ENCODE measurements around the gene GRIA4.
"Not testable (repeated sequence)": the region's sequence is repeated elsewhere in the genome, so short reads cannot be mapped to it uniquely, and the experiment has no call there.

The GRIA4 gene

GRCh38 chr11:105738986-105739795, 129.3 kb downstream of the GRIA4 start:
- Histone ChIP-seq H3K27me3 (ENCODE audit: control insufficient read depth in 2 of 2, insufficient read depth in 2 of 2, low read length in 2 of 2) (no peaks in the 10 kb centered on the region), H3K27ac (ENCODE audit: low read depth in 2 of 2, low read length in 2 of 2) (no peak overlapping the region), H3K4me1 (ENCODE audit: control insufficient read depth in 2 of 2, insufficient read depth in 2 of 2, low read length in 2 of 2) (peaks cover 0 to 2% of the 10 kb centered on the region in 2 donors), H3K9ac (ENCODE audit: low read depth in 1 of 2, low read length in 2 of 2) (no peak overlapping the region), H3K4me3 (ENCODE audit: low read length in 2 of 2) (no peak overlapping the region), H3K36me3 (ENCODE audit: control insufficient read depth in 2 of 2, insufficient read depth in 2 of 2, low read length in 2 of 2) (no peaks in the 10 kb centered on the region), H3K9me3 (ENCODE audit: control insufficient read depth in 2 of 2, low read length in 2 of 2) (no peaks in the 10 kb centered on the region)

GRCh38 chr11:105740164-105740903, 130.5 kb downstream of the GRIA4 start:
- no peak overlapping the region for H3K9ac ChIP-seq (ENCODE audit: low read depth in 1 of 2, low read length in 2 of 2)
- no peak overlapping the region for H3K27ac ChIP-seq (ENCODE audit: low read depth in 2 of 2, low read length in 2 of 2)
- H3K4me1 ChIP-seq (ENCODE audit: control insufficient read depth in 2 of 2, insufficient read depth in 2 of 2, low read length in 2 of 2), result no peaks in the 10 kb centered on the region
- no peaks in the 10 kb centered on the region for H3K27me3 ChIP-seq (ENCODE audit: control insufficient read depth in 2 of 2, insufficient read depth in 2 of 2, low read length in 2 of 2)
- H3K9me3 ChIP-seq (ENCODE audit: control insufficient read depth in 2 of 2, low read length in 2 of 2), result no peaks in the 10 kb centered on the region
- no peak overlapping the region for H3K4me3 ChIP-seq (ENCODE audit: low read length in 2 of 2)
- H3K36me3 ChIP-seq (ENCODE audit: control insufficient read depth in 2 of 2, insufficient read depth in 2 of 2, low read length in 2 of 2), result no peaks in the 10 kb centered on the region

DNA sequence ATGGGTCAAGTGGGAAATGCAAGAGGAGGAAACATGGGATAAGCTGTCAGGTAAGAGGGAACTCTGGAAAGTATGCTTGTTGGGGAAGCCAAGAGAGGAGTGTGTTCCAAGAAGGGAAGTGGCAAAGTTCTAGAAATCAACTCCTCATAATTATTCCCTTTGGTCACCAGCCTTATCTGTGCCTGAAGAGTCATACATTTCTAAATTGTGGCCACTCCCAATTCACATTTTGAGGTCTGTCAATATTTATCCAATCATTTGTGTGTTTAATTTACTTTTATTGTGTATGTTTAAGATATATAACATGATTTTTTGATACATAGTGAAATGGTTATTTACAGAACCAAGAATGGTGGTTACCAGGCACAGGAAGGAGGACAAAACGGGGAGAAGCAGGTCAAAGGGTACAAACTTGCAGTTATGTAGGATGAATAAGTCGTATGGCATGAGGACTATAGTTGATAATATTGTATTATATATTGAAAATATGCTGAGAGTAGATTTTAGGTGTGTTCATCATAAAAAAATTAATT, 131.7 kb downstream of the GRIA4 start:
- no peaks in the 10 kb centered on the region for H3K36me3 ChIP-seq (ENCODE audit: control insufficient read depth in 2 of 2, insufficient read depth in 2 of 2, low read length in 2 of 2)
- H3K27me3 ChIP-seq (ENCODE audit: control insufficient read depth in 2 of 2, insufficient read depth in 2 of 2, low read length in 2 of 2), result no peaks in the 10 kb centered on the region
- H3K9ac ChIP-seq (ENCODE audit: low read depth in 1 of 2, low read length in 2 of 2), result no peak overlapping the region
- H3K9me3 ChIP-seq (ENCODE audit: control insufficient read depth in 2 of 2, low read length in 2 of 2), result no peaks in the 10 kb centered on the region
- no peak overlapping the region for H3K4me3 ChIP-seq (ENCODE audit: low read length in 2 of 2)
- no peaks in the 10 kb centered on the region for H3K4me1 ChIP-seq (ENCODE audit: control insufficient read depth in 2 of 2, insufficient read depth in 2 of 2, low read length in 2 of 2)
- H3K27ac ChIP-seq (ENCODE audit: low read depth in 2 of 2, low read length in 2 of 2), result no peak overlapping the region

DNA sequence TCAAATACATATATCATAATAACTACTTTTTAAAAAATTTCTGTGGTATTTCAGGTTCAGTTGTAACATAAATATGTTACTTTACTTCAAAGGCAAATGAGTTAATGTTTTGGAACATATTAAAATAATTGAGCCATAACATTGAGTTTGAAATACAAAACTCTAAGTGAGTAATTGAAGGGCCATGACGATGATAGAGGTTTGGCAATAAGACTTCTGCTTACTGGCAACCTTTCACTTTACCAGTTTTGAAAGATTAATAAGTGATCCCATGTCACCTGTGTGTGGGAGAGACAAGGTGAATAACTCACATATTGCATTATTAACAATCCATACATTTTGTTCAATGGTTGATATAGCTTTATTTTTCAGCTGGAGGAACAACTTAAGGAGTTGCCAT, 144.4 kb downstream of the GRIA4 start:
- Histone ChIP-seq H3K27ac (ENCODE audit: low read depth in 2 of 2, low read length in 2 of 2) (no peak overlapping the region), H3K9ac (ENCODE audit: low read depth in 1 of 2, low read length in 2 of 2) (no peak overlapping the region), H3K9me3 (ENCODE audit: control insufficient read depth in 2 of 2, low read length in 2 of 2) (no peaks in the 10 kb centered on the region), H3K4me3 (ENCODE audit: low read length in 2 of 2) (no peak overlapping the region), H3K36me3 (ENCODE audit: control insufficient read depth in 2 of 2, insufficient read depth in 2 of 2, low read length in 2 of 2) (no peaks in the 10 kb centered on the region), H3K27me3 (ENCODE audit: control insufficient read depth in 2 of 2, insufficient read depth in 2 of 2, low read length in 2 of 2) (no peaks in the 10 kb centered on the region), H3K4me1 (ENCODE audit: control insufficient read depth in 2 of 2, insufficient read depth in 2 of 2, low read length in 2 of 2) (no peaks in the 10 kb centered on the region)

GRCh38 chr11:105754716-105755115, 144.8 kb downstream of the GRIA4 start:
- Histone ChIP-seq H3K36me3 (ENCODE audit: control insufficient read depth in 2 of 2, insufficient read depth in 2 of 2, low read length in 2 of 2) (no peaks in the 10 kb centered on the region), H3K4me1 (ENCODE audit: control insufficient read depth in 2 of 2, insufficient read depth in 2 of 2, low read length in 2 of 2) (no peaks in the 10 kb centered on the region), H3K9ac (ENCODE audit: low read depth in 1 of 2, low read length in 2 of 2) (no peak overlapping the region), H3K9me3 (ENCODE audit: control insufficient read depth in 2 of 2, low read length in 2 of 2) (no peaks in the 10 kb centered on the region), H3K27ac (ENCODE audit: low read depth in 2 of 2, low read length in 2 of 2) (no peak overlapping the region), H3K27me3 (ENCODE audit: control insufficient read depth in 2 of 2, insufficient read depth in 2 of 2, low read length in 2 of 2) (no peaks in the 10 kb centered on the region), H3K4me3 (ENCODE audit: low read length in 2 of 2) (no peak overlapping the region)

GRCh38 chr11:105757107-105757506, 147.2 kb downstream of the GRIA4 start:
- no peak overlapping the region for H3K9ac ChIP-seq (ENCODE audit: low read depth in 1 of 2, low read length in 2 of 2)
- H3K4me1 ChIP-seq (ENCODE audit: control insufficient read depth in 2 of 2, insufficient read depth in 2 of 2, low read length in 2 of 2), result no peaks in the 10 kb centered on the region
- no peaks in the 10 kb centered on the region for H3K27me3 ChIP-seq (ENCODE audit: control insufficient read depth in 2 of 2, insufficient read depth in 2 of 2, low read length in 2 of 2)
- H3K27ac ChIP-seq (ENCODE audit: low read depth in 2 of 2, low read length in 2 of 2), result no peak overlapping the region
- no peak overlapping the region for H3K4me3 ChIP-seq (ENCODE audit: low read length in 2 of 2)
- H3K9me3 ChIP-seq (ENCODE audit: control insufficient read depth in 2 of 2, low read length in 2 of 2), result no peaks in the 10 kb centered on the region
- H3K36me3 ChIP-seq (ENCODE audit: control insufficient read depth in 2 of 2, insufficient read depth in 2 of 2, low read length in 2 of 2), result no peaks in the 10 kb centered on the region

DNA sequence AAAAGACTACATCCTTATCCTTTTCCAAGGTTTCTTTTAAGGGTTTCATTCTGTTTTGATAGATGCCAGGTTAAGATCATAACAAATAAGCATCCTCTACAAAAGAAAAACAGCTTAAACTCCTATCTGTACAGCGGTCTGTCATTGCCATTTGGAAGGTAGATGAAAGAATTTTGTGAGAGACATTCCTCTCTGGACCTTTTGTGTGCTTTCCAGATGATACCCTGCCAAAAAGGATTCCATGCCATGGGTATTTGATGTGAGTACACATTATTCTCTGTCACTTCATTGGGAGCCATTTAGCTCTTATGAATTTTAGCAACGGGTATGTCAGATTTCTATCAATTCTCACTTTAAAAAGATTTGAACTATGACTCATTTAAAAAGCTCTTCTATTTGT, 153.7 kb downstream of the GRIA4 start:
- Histone ChIP-seq H3K4me1 (ENCODE audit: control insufficient read depth in 2 of 2, insufficient read depth in 2 of 2, low read length in 2 of 2) (no peaks in the 10 kb centered on the region), H3K27me3 (ENCODE audit: control insufficient read depth in 2 of 2, insufficient read depth in 2 of 2, low read length in 2 of 2) (no peaks in the 10 kb centered on the region), H3K4me3 (ENCODE audit: low read length in 2 of 2) (no peak overlapping the region), H3K9me3 (ENCODE audit: control insufficient read depth in 2 of 2, low read length in 2 of 2) (no peaks in the 10 kb centered on the region), H3K36me3 (ENCODE audit: control insufficient read depth in 2 of 2, insufficient read depth in 2 of 2, low read length in 2 of 2) (no peaks in the 10 kb centered on the region), H3K9ac (ENCODE audit: low read depth in 1 of 2, low read length in 2 of 2) (no peak overlapping the region), H3K27ac (ENCODE audit: low read depth in 2 of 2, low read length in 2 of 2) (no peak overlapping the region)

DNA sequence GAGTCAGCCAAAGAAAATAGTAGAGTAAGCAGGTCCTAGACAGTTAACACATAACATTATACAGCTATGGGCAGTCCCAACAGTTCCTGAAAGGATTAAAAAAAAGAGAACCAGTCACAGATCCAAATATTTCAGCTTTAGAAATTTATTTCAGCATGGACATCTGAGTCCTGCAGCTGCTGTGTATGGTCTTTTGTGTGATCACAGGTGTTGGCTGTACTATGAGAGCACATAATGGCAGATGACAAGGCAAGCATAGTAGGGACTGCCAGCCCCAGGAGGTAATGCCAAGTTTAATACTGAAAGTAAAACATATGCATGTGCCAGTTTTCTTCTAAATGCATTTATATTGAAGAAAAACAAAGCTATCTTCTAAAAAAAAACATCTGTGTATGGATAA, 158.1 kb downstream of the GRIA4 start:
- H3K27ac ChIP-seq (ENCODE audit: low read depth in 2 of 2, low read length in 2 of 2), result no peak overlapping the region
- H3K4me3 ChIP-seq (ENCODE audit: low read length in 2 of 2), result no peak overlapping the region

DNA sequence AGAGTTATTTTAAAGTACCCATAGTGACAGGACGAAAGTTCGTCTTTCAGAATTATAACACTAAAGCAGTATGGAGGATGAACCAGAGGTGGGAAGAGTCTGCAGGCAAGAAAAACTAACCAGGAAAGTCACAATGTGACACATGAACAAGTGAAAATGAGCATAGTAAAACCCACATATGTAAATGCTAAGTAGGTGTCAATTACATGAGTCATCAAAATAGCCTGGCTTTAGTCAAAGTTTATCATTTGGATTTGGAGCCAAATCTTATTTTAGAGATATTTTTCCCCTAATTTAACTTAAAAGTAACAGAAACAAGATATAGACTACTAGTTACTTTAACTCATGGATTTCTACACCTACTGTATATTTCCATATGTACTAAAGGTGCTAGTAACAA, 159.8 kb downstream of the GRIA4 start:
- no peak overlapping the region for H3K4me3 ChIP-seq (ENCODE audit: low read length in 2 of 2)
- no peaks in the 10 kb centered on the region for H3K4me1 ChIP-seq (ENCODE audit: control insufficient read depth in 2 of 2, insufficient read depth in 2 of 2, low read length in 2 of 2)
- H3K36me3 ChIP-seq (ENCODE audit: control insufficient read depth in 2 of 2, insufficient read depth in 2 of 2, low read length in 2 of 2), result no peaks in the 10 kb centered on the region
- no peaks in the 10 kb centered on the region for H3K27me3 ChIP-seq (ENCODE audit: control insufficient read depth in 2 of 2, insufficient read depth in 2 of 2, low read length in 2 of 2)
- no peaks in the 10 kb centered on the region for H3K9me3 ChIP-seq (ENCODE audit: control insufficient read depth in 2 of 2, low read length in 2 of 2)
- no peak overlapping the region for H3K9ac ChIP-seq (ENCODE audit: low read depth in 1 of 2, low read length in 2 of 2)
- H3K27ac ChIP-seq (ENCODE audit: low read depth in 2 of 2, low read length in 2 of 2), result no peak overlapping the region

More for the DNA sequence above, 158.1 kb downstream of the GRIA4 start:
- H3K27me3 ChIP-seq (ENCODE audit: control insufficient read depth in 2 of 2, insufficient read depth in 2 of 2, low read length in 2 of 2), result no peaks in the 10 kb centered on the region
- no peak overlapping the region for H3K9ac ChIP-seq (ENCODE audit: low read depth in 1 of 2, low read length in 2 of 2)
- no peaks in the 10 kb centered on the region for H3K9me3 ChIP-seq (ENCODE audit: control insufficient read depth in 2 of 2, low read length in 2 of 2)
- no peaks in the 10 kb centered on the region for H3K4me1 ChIP-seq (ENCODE audit: control insufficient read depth in 2 of 2, insufficient read depth in 2 of 2, low read length in 2 of 2)
- no peaks in the 10 kb centered on the region for H3K36me3 ChIP-seq (ENCODE audit: control insufficient read depth in 2 of 2, insufficient read depth in 2 of 2, low read length in 2 of 2)

GRCh38 chr11:105773452-105773851, 163.6 kb downstream of the GRIA4 start:
- H3K27ac ChIP-seq (ENCODE audit: low read depth in 2 of 2, low read length in 2 of 2); H3K4me3 ChIP-seq (ENCODE audit: low read length in 2 of 2); H3K9me3 ChIP-seq (ENCODE audit: control insufficient read depth in 2 of 2, low read length in 2 of 2); H3K27me3 ChIP-seq (ENCODE audit: control insufficient read depth in 2 of 2, insufficient read depth in 2 of 2, low read length in 2 of 2); H3K36me3 ChIP-seq (ENCODE audit: control insufficient read depth in 2 of 2, insufficient read depth in 2 of 2, low read length in 2 of 2); H3K4me1 ChIP-seq (ENCODE audit: control insufficient read depth in 2 of 2, insufficient read depth in 2 of 2, low read length in 2 of 2); H3K9ac ChIP-seq (ENCODE audit: low read depth in 1 of 2, low read length in 2 of 2): not testable (repeated sequence)

Data from mucosa of rectum (tissue), 2 donors.